ENCODE results near the gene NXF3.
"Not testable (repeated sequence)": the region's sequence is repeated elsewhere in the genome, so short reads cannot be mapped to it uniquely, and the experiment has no call there.

NXF3 gene

GRCh38 chrX:103092942-103093341, at the start of gene NXF3:
Gene NXF3 (minus strand): TSS chrX:103093143. CDS start chrX:103093023, 120 bp downstream.
- ChIA-PET CTCF (no interaction called here), POLR2A (no interaction called here)
- no peak for DNase-seq (ENCODE audit: low read depth, low spot score)
- TF ChIP-seq CTCF (IDR thresholded peaks at IDR 0.05; ENCODE audit: insufficient read depth, low read length, missing control alignments) = no peak
- no peak within 1 kb of the TSS for H3K4me3 ChIP-seq (ENCODE audit: low read depth, low read length)

GRCh38 chrX:103136528-103136927, 43.6 kb upstream of the NXF3 start:
- POLR2A ChIA-PET; CTCF ChIA-PET; DNase-seq (ENCODE audit: low read depth, low spot score); H3K4me3 ChIP-seq (ENCODE audit: low read depth, low read length): not testable (repeated sequence)

DNA sequence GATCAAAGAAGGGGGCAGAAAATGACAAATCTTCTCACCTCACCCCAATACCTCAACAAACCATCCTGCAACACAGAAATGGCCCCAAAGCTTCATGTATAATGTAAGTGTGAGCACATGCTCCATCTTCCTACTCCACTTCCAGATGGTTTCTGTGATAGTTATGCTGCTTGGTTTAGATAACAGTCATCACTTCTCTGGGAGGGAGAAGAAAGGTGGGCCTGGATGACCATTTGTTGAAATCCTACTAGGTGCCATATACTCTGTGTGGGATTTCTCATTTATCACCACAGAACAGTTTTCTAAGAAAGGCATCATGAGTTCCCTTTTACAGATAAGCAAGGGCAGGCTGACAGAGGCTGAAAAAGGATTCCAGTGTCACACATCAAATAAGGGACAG, 31.3 kb upstream of the NXF3 start:
- TF ChIP-seq CTCF (IDR thresholded peaks at IDR 0.05; ENCODE audit: insufficient read depth, low read length, missing control alignments) = no peak
- ChIA-PET POLR2A (no interaction called here), CTCF (no interaction called here)
- no peak for DNase-seq (ENCODE audit: low read depth, low spot score)
- no peak overlapping the region for H3K4me3 ChIP-seq (ENCODE audit: low read depth, low read length)

GRCh38 chrX:103120748-103121147, 27.8 kb upstream of the NXF3 start:
- ChIA-PET CTCF (no interaction called here), POLR2A (no interaction called here)
- H3K4me3 ChIP-seq (ENCODE audit: low read depth, low read length) = no peak overlapping the region
- DNase-seq (ENCODE audit: low read depth, low spot score) = no peak
- no peak for TF ChIP-seq CTCF (IDR thresholded peaks at IDR 0.05; ENCODE audit: insufficient read depth, low read length, missing control alignments)

- POLR2A ChIA-PET; CTCF ChIA-PET; H3K4me3 ChIP-seq (ENCODE audit: low read depth, low read length); DNase-seq (ENCODE audit: low read depth, low spot score): not testable (repeated sequence)
Observed at GRCh38 chrX:103116970-103117369, 24.0 kb upstream of the NXF3 start.

DNA sequence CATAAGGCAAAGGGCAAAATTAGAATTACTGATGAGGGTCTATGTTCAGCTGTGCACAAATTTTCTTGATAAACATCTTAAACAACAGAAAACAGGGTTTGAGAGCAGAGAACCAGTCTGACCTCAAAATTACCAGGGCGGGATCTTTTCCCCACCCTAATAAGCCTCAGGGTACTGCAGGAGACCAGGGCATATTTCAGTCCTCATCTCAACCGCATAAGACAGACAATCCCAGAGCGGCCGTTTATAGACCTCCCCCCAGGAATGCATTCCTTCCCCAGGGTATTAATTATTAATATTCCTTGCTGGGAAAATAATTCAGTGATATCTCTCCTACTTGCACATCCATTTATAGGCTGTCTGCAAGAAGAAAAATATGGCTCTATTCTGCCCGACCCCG, 16.6 kb upstream of the NXF3 start:
- H3K4me3 ChIP-seq (ENCODE audit: low read depth, low read length); POLR2A ChIA-PET; DNase-seq (ENCODE audit: low read depth, low spot score); CTCF ChIA-PET: not testable (repeated sequence)

GRCh38 chrX:103107836-103108235, 14.9 kb upstream of the NXF3 start:
- ChIA-PET CTCF (no interaction called here), POLR2A (no interaction called here)
- H3K4me3 ChIP-seq (ENCODE audit: low read depth, low read length) = no peak overlapping the region
- TF ChIP-seq CTCF (IDR thresholded peaks at IDR 0.05; ENCODE audit: insufficient read depth, low read length, missing control alignments) = no peak
- no peak for DNase-seq (ENCODE audit: low read depth, low spot score)

GRCh38 chrX:103107227-103107737, 14.3 kb upstream of the NXF3 start:
- DNase-seq (ENCODE audit: low read depth, low spot score); H3K4me3 ChIP-seq (ENCODE audit: low read depth, low read length); CTCF ChIA-PET; POLR2A ChIA-PET: not testable (repeated sequence)

DNA sequence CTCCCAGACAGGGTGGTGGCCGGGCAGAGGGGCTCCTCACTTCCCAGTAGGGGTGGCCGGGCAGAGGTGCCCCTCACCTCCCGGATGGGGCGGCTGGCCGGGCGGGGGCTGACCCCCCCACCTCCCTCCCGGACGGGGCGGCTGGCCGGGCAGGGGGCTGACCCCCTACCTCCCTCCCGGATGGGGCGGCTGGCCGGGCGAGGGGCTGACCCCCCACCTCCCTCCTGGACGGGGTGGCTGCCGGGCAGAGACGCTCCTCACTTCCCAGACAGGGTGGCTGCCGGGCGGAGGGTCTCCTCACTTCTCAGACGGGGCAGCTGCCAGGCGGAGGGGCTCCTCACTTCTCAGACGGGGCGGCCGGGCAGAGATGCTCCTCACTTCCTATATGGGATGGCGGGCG, 11.4 kb upstream of the NXF3 start:
- CTCF ChIA-PET; H3K4me3 ChIP-seq (ENCODE audit: low read depth, low read length); DNase-seq (ENCODE audit: low read depth, low spot score); POLR2A ChIA-PET: not testable (repeated sequence)

DNA sequence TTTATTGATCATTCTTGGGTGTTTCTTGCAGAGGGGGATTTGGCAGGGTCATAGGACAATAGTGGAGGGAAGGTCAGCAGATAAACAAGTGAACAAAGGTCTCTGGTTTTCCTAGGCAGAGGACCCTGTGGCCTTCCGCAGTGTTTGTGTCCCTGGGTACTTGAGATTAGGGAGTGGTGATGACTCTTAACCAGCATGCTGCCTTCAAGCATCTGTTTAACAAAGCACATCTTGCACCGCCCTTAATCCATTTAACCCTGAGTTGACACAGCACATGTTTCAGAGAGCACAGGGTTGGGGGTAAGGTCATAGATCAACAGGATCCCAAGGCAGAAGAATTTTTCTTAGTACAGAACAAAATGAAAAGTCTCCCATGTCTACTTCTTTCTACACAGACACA, 10.9 kb upstream of the NXF3 start:
- POLR2A ChIA-PET; DNase-seq (ENCODE audit: low read depth, low spot score); CTCF ChIA-PET; H3K4me3 ChIP-seq (ENCODE audit: low read depth, low read length): not testable (repeated sequence)

Data from AG04449 (cell line).